Frontal cortex (tissue), 4 donors: Measurements from ENCODE around the gene C11orf24. TPM values are rescaled to one million over a fixed set of nuclear protein-coding genes. Genes with fewer than 3 reads are reported as not detected.
"Not testable (repeated sequence)": the region's sequence is repeated elsewhere in the genome, so short reads cannot be mapped to it uniquely, and the experiment has no call there.

Experiments used
- DNase-seq, 2 donors: peaks; one replicate each; pipeline ENCODE4 v3.0.0; 2012; ENCODE audit warnings: low spot score in 2 of 2
- FAIRE-seq: peaks from 2 replicates; lab custom pipeline; 2012; peaks lifted over from hg19 to GRCh38; lab: Jason Lieb, UNC
- total RNA-seq: library from RNA; depleted of rRNA; stranded (reverse); fragments of >200 nt; gene quantifications from one replicate; pipeline ENCODE4 v1.2.3, GENCODE V29; 2014
- donor health status: control.
- donor health status: control.
- donor health status: control.

C11orf24 gene
- total RNA-seq, 1 donor from 2014 or later = 5.7 TPM

- no peak for FAIRE-seq
- DNase-seq = peak; percentile 66 to 87
These were observed 14.1 kb downstream of the C11orf24 start for GRCh38 chr11:68257477-68258362.

GRCh38 chr11:68256331-68256741, 15.4 kb downstream of the C11orf24 start:
- FAIRE-seq (no peak), DNase-seq (no peak)

GRCh38 chr11:68255526-68255925, 16.2 kb downstream of the C11orf24 start:
- no peak for DNase-seq

GRCh38 chr11:68254421-68254820, 17.4 kb downstream of the C11orf24 start:
- no peak for DNase-seq
- FAIRE-seq = no peak

More at GRCh38 chr11:68255526-68255925, 16.2 kb downstream of the C11orf24 start:
- FAIRE-seq = no peak

- DNase-seq (no peak), FAIRE-seq (no peak)
These were observed 20.0 kb downstream of the C11orf24 start for GRCh38 chr11:68251765-68252164.

GRCh38 chr11:68244912-68245311, 26.9 kb downstream of the C11orf24 start:
- FAIRE-seq, DNase-seq: not testable (repeated sequence)

GRCh38 chr11:68243847-68244246, 27.9 kb downstream of the C11orf24 start:
- not testable (repeated sequence) for FAIRE-seq, DNase-seq

GRCh38 chr11:68242616-68243015, 29.2 kb downstream of the C11orf24 start:
- DNase-seq (no peak), FAIRE-seq (no peak)

- FAIRE-seq (no peak), DNase-seq (no peak)
These were observed 40.2 kb downstream of the C11orf24 start for GRCh38 chr11:68231621-68232020.

- DNase-seq (no peak), FAIRE-seq (no peak)
These were observed 42.2 kb downstream of the C11orf24 start for GRCh38 chr11:68229601-68230000.

- FAIRE-seq (no peak), DNase-seq (no peak)
These were observed 45.4 kb downstream of the C11orf24 start for GRCh38 chr11:68226421-68226820.

- FAIRE-seq (no peak), DNase-seq (no peak)
These were observed 47.2 kb downstream of the C11orf24 start for GRCh38 chr11:68224606-68225005.

GRCh38 chr11:68223275-68223674, 48.5 kb downstream of the C11orf24 start:
- no peak for FAIRE-seq
- DNase-seq = no peak

- FAIRE-seq (no peak), DNase-seq (no peak)
These were observed 50.4 kb downstream of the C11orf24 start for GRCh38 chr11:68221406-68221805.

GRCh38 chr11:68216171-68216938, 55.4 kb downstream of the C11orf24 start:
- no peak for DNase-seq
- FAIRE-seq = no peak

GRCh38 chr11:68215524-68216170, 56.1 kb downstream of the C11orf24 start:
- no peak for FAIRE-seq
- peak in 1 of 2 donors; percentile 14 for DNase-seq

GRCh38 chr11:68215087-68215445, 56.7 kb downstream of the C11orf24 start:
- FAIRE-seq (no peak), DNase-seq (peak in 1 of 2 donors; percentile 18)

- DNase-seq (no peak), FAIRE-seq (no peak)
These were observed 57.3 kb downstream of the C11orf24 start for GRCh38 chr11:68214173-68215086.

GRCh38 chr11:68213555-68214172, 58.1 kb downstream of the C11orf24 start:
- DNase-seq (peak; percentile 82 to 91), FAIRE-seq (no peak)
